ENCODE measurements around the gene HDAC4. TPM values are rescaled to one million over a fixed set of nuclear protein-coding genes. Genes with fewer than 3 reads are reported as not detected.

HDAC4 gene
- total RNA-seq, 1 donor: 20.3 TPM

DNA sequence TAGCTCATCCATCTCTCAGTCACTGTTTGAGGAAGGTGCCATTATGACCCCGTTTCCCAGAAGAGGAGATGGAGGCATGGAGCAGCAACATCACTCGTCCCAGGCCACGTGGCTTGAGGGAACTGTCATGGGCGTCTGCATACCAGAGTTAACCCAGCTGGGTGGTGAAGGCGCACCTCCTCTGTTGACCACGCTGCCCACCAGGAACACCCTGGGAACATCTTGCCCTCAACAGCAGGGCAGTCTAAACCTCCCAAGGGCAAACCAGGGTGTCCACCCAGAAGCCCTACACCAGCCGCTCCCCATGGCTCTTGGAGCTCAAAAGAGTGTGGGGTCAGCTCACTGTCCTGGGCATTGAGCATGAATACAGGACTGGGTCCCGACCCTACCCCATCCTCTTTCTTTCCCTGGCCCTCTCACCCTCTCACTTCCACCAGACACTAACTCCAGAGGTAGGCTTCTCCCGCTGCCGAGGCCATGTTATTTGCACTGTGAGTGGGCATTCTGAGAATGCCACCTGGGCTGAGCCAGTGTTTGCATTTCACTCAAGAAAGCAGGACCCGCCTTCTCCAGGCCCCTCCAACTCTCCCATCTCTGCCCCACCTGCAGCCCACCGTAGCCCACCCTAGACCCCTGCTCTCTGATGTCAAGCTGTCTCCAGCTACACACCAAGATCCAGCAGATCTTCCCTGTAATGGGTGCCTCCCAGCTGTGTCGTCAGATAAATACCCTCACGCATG, 259.6 kb downstream of the HDAC4 start:
- H3K4me3 ChIP-seq (ENCODE audit: low read depth, low read length): no peak overlapping the region
- DNase-seq (ENCODE audit: low read depth): no peak
- TF ChIP-seq, protein P1, sequence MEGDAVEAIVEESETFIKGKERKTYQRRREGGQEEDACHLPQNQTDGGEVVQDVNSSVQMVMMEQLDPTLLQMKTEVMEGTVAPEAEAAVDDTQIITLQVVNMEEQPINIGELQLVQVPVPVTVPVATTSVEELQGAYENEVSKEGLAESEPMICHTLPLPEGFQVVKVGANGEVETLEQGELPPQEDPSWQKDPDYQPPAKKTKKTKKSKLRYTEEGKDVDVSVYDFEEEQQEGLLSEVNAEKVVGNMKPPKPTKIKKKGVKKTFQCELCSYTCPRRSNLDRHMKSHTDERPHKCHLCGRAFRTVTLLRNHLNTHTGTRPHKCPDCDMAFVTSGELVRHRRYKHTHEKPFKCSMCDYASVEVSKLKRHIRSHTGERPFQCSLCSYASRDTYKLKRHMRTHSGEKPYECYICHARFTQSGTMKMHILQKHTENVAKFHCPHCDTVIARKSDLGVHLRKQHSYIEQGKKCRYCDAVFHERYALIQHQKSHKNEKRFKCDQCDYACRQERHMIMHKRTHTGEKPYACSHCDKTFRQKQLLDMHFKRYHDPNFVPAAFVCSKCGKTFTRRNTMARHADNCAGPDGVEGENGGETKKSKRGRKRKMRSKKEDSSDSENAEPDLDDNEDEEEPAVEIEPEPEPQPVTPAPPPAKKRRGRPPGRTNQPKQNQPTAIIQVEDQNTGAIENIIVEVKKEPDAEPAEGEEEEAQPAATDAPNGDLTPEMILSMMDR (IDR thresholded peaks at IDR 0.05; ENCODE audit: insufficient read depth, low read depth, low read length): no peak

DNA sequence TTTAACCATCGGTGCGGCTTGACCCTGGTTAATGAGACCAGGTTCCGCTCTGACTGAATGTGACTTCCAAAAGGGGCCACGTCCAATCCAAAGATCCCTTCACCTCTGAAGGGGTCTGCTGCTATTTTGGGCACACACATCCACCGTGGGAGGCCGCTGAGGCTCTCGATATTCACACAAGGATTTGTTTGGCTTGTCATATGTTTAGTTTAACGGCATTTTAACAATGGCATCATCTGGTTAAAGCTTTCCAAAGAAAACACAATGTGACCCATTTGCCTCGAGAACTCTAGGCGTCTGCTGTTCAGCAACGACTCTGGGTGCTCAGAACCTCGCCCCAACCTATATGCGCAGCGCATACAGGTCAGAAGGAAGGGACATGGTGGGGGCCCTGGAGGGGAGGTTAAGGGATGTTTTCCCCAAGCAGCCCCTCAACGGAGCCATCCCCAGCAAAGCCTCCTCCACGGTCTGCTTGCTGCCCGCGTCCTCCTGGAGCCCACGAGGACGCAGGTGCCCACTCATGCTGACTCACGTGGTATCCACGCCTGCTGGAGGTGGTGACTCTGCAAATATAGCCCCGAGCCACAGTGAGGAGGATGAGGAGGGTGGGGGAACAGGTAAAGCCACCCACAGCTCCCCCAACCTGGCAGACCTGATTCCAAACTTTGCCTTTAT, 260.3 kb downstream of the HDAC4 start:
- no peak overlapping the region for H3K4me3 ChIP-seq (ENCODE audit: low read depth, low read length)
- DNase-seq (ENCODE audit: low read depth): no peak
- TF ChIP-seq, protein P1 (IDR thresholded peaks at IDR 0.05; ENCODE audit: insufficient read depth, low read depth, low read length): no peak

DNA sequence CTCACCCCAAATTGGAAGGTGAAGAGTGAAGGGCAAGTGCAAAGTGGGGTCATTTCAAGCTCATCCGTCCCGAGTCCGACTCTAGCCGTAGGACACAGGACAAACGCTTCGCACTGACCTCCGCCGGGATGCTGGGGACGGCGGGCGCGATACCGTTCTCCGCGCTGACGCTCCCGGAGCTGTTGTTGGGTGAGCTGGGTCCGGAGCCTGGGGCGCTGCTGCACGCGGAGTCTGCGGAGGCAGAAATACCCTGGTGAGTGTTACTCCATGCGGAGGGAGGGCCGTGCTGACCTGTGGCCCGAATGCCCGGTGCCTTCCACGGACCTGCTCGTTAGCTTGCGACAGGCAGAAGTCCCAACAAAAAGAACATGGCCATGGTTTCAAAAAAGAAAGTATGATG, 261.3 kb downstream of the HDAC4 start:
- TF ChIP-seq, protein P1 (IDR thresholded peaks at IDR 0.05; ENCODE audit: insufficient read depth, low read depth, low read length): no peak
- H3K4me3 ChIP-seq (ENCODE audit: low read depth, low read length): no peak overlapping the region
- DNase-seq (ENCODE audit: low read depth): no peak

DNA sequence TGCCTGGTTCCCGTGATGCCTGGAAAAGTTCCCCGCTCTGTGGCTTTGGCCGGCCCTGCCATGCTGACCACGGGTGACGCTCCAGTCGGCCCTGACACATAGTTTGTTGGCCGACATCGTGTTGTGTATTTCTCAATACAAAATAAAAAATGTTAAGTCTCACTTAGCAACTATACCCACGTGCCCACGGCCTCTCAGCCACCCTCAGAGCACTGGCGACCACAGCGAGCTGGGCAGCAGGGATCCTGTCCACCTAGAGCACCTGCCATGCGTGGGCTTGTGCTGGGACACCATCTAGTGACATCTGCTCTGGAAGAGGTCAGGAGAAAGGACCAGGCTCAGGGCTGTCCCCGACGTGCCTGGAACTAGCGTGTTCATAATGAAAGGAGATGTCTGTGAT, 261.7 kb downstream of the HDAC4 start:
- TF ChIP-seq, protein P1 (IDR thresholded peaks at IDR 0.05; ENCODE audit: insufficient read depth, low read depth, low read length): no peak
- H3K4me3 ChIP-seq (ENCODE audit: low read depth, low read length): no peak overlapping the region
- no peak for DNase-seq (ENCODE audit: low read depth)

DNA sequence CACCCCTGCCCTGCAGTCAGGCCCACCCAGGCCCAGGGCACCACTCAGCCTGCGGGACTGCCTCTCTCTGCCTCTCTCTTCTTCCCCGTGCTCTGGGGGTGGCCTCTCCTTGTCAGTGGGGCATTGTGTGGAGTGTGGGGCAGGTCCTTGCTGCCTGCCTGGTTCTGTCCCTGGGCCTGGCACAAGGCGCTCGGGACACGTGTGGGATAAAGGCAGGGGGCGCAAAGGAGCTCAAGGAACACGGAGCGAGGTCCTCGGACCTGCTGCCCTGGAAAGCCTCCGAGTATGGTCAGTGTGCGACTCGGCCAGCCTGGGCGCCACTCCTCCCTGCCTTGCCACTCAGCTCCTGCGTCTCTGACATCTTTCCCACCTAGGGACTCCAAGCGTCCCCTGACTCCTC, 262.2 kb downstream of the HDAC4 start:
- TF ChIP-seq, protein P1 (IDR thresholded peaks at IDR 0.05; ENCODE audit: insufficient read depth, low read depth, low read length): no peak
- no peak for DNase-seq (ENCODE audit: low read depth)
- no peak overlapping the region for H3K4me3 ChIP-seq (ENCODE audit: low read depth, low read length)

DNA sequence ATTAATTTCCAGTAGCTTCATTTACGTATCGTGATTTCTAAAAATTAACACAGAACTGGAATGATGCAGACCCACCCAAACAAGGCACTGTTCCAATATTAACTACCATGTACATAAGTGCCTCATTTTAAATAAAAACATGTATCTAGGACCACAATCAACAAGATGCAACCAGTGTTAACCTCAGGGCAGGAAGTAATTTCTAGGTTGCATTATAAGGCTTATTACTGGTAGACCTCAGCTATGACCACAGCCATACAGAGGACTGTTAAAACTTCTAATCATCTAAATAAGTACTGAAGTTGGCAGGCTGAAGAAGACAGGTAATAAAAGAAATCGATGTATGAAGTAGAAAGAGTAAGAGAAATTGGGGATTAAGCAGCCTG, 262.9 kb downstream of the HDAC4 start:
- DNase-seq (ENCODE audit: low read depth): no peak
- no peak overlapping the region for H3K4me3 ChIP-seq (ENCODE audit: low read depth, low read length)
- TF ChIP-seq, protein P1 (IDR thresholded peaks at IDR 0.05; ENCODE audit: insufficient read depth, low read depth, low read length): no peak

Data from fibroblast of villous mesenchyme (primary cell).